Breast epithelium (tissue), 4 donors: ENCODE data around the gene SLC22A23. TPM values are rescaled to one million over a fixed set of nuclear protein-coding genes. Genes with fewer than 3 reads are reported as not detected.

Source experiments
- DNase-seq, 2 donors: peaks; one replicate each; pipeline ENCODE4 v3.0.0-alpha.2; 2019; ENCODE audit warnings: low spot score in 2 of 2
- H3K27ac ChIP-seq, 2 donors: fragments of 200-600 bp; sonication (generic) in 1 of 2; one replicate each; pipeline ENCODE4 v1.5.1; 2016 to 2019; ENCODE audit warnings: mild to moderate bottlenecking in 1 of 2
- H3K27me3 ChIP-seq, 2 donors: fragments of 200-600 bp; sonication (generic) in 1 of 2; one replicate each; pipeline versions ENCODE4 v1.5.1 to v1.6.0; 2017 to 2019; ENCODE audit warnings: control low read depth in 1 of 2, mild to moderate bottlenecking in 1 of 2
- H3K36me3 ChIP-seq: fragments of 200-600 bp; one replicate; pipeline ENCODE4 v1.5.1; 2019
- H3K4me1 ChIP-seq, 2 donors: fragments of 200-600 bp; sonication (generic); one replicate each; pipeline ENCODE4 v1.5.1; 2016 to 2019; ENCODE audit warnings: control low read depth in 1 of 2
- H3K4me3 ChIP-seq, 3 donors: fragments of 200-600 bp; sonication (generic); 1 replicate in 2 of 3; 2 replicates in 1 of 3; pipeline ENCODE4 v1.5.1; 2016 to 2019; ENCODE audit warnings: mild to moderate bottlenecking in 3 of 3, moderate library complexity in 2 of 3
- H3K9me3 ChIP-seq, 2 donors: fragments of 200-600 bp; sonication (generic) in 1 of 2; one replicate each; pipeline ENCODE4 v1.5.1; 2016 to 2019; ENCODE audit warnings: control low read depth in 1 of 2
- CTCF ChIP-seq, 3 donors: fragments of 450-650 bp; IDR thresholded peaks; one replicate each; pipeline ENCODE4 v1.5.1; 2016 to 2017; ENCODE audit warnings: antibody characterized with exemption in 3 of 3, mild to moderate bottlenecking in 3 of 3, moderate library complexity in 3 of 3
- POLR2A ChIP-seq: fragments of 450-650 bp; IDR thresholded peaks from one replicate; pipeline ENCODE4 v1.6.1; 2016; ENCODE audit warnings: antibody characterized with exemption, mild to moderate bottlenecking, moderate library complexity
- POLR2AphosphoS5 ChIP-seq, 3 donors: sonication (generic); formaldehyde crosslinking; IDR thresholded peaks; one replicate each; pipeline ENCODE4 v1.6.1; 2017; ENCODE audit warnings: antibody characterized with exemption in 3 of 3
- intact Hi-C: fragments of 100-400 bp; cut with DNase I; formaldehyde crosslinking; loops from one replicate; pipeline ENCODE4 v1.15.1; 2023; ENCODE audit warnings: low total_unique reads
- total RNA-seq, 3 donors: library from RNA; depleted of rRNA; stranded (reverse); fragments of >200 nt; gene quantifications; one replicate each; pipeline ENCODE4 v1.1.0, GENCODE V29; 2016

The SLC22A23 gene
- total RNA-seq, 3 donors from 2014 or later: 10.9 to 26.3 (median 22.9) TPM

GRCh38 chr6:3287308-3287707, 169.5 kb downstream of the SLC22A23 start:
- intact Hi-C loops: loop anchor here (10.0 kb wide), 1 partner anchor 227 kb away; no protein-coding TSS in a partner anchor
- H3K4me1 ChIP-seq: no peaks in the 10 kb centered on the region
- H3K27me3 ChIP-seq: no peaks in the 10 kb centered on the region
- DNase-seq: peak in 1 of 2 donors; percentile 38
- H3K9me3 ChIP-seq: no peaks in the 10 kb centered on the region
- H3K4me3 ChIP-seq: no peak overlapping the region
- no peaks in the 10 kb centered on the region for H3K36me3 ChIP-seq
- no peak overlapping the region for H3K27ac ChIP-seq
- TF ChIP-seq CTCF (IDR thresholded peaks at IDR 0.05): no peak
- TF ChIP-seq POLR2A: no peak
- TF ChIP-seq POLR2AphosphoS5 (IDR thresholded peaks at IDR 0.05): no peak

GRCh38 chr6:3286641-3287171, 170.1 kb downstream of the SLC22A23 start:
- no peak overlapping the region for H3K27ac ChIP-seq
- DNase-seq: peak in 1 of 2 donors; percentile 43
- H3K27me3 ChIP-seq: no peaks in the 10 kb centered on the region
- no peak for TF ChIP-seq CTCF (IDR thresholded peaks at IDR 0.05)
- TF ChIP-seq POLR2AphosphoS5 (IDR thresholded peaks at IDR 0.05): no peak
- no peak for TF ChIP-seq POLR2A
- no peaks in the 10 kb centered on the region for H3K4me1 ChIP-seq
- no peak overlapping the region for H3K4me3 ChIP-seq
- H3K9me3 ChIP-seq: no peaks in the 10 kb centered on the region
- no peaks in the 10 kb centered on the region for H3K36me3 ChIP-seq
- intact Hi-C loops: loop anchor here (10.0 kb wide), 1 partner anchor 228 kb away; no protein-coding TSS in a partner anchor

GRCh38 chr6:3285732-3286131, 171.1 kb downstream of the SLC22A23 start:
- Histone ChIP-seq H3K4me3 (no peak overlapping the region), H3K4me1 (no peaks in the 10 kb centered on the region), H3K9me3 (no peaks in the 10 kb centered on the region), H3K36me3 (no peaks in the 10 kb centered on the region), H3K27me3 (no peaks in the 10 kb centered on the region), H3K27ac (no peak overlapping the region)
- no peak for TF ChIP-seq POLR2A
- TF ChIP-seq POLR2AphosphoS5 (IDR thresholded peaks at IDR 0.05): no peak
- no peak for TF ChIP-seq CTCF (IDR thresholded peaks at IDR 0.05)
- DNase-seq: peak in 1 of 2 donors; percentile 6
- intact Hi-C loops: loop anchor here (10.0 kb wide), 1 partner anchor 229 kb away; no protein-coding TSS in a partner anchor

- H3K27ac ChIP-seq: no peak overlapping the region
- H3K4me3 ChIP-seq: no peak overlapping the region
- no peak for TF ChIP-seq POLR2AphosphoS5 (IDR thresholded peaks at IDR 0.05)
- no peak for TF ChIP-seq CTCF (IDR thresholded peaks at IDR 0.05)
- no peak for TF ChIP-seq POLR2A
- H3K9me3 ChIP-seq: no peaks in the 10 kb centered on the region
- DNase-seq: peak in 1 of 2 donors; percentile 30
- H3K4me1 ChIP-seq: no peaks in the 10 kb centered on the region
- intact Hi-C loops: loop anchor here (10.0 kb wide), 1 partner anchor 230 kb away; no protein-coding TSS in a partner anchor
- no peaks in the 10 kb centered on the region for H3K27me3 ChIP-seq
- no peaks in the 10 kb centered on the region for H3K36me3 ChIP-seq
Observed at GRCh38 chr6:3285049-3285639, 171.7 kb downstream of the SLC22A23 start.

GRCh38 chr6:3284436-3284876, 172.4 kb downstream of the SLC22A23 start:
- intact Hi-C loops: loop anchor here (10.0 kb wide), 1 partner anchor 230 kb away; no protein-coding TSS in a partner anchor
- Histone ChIP-seq H3K4me3 (no peak overlapping the region), H3K9me3 (no peaks in the 10 kb centered on the region), H3K36me3 (no peaks in the 10 kb centered on the region), H3K27me3 (no peaks in the 10 kb centered on the region), H3K27ac (no peak overlapping the region), H3K4me1 (no peaks in the 10 kb centered on the region)
- DNase-seq: peak in 1 of 2 donors; percentile 48
- no peak for TF ChIP-seq CTCF (IDR thresholded peaks at IDR 0.05)
- no peak for TF ChIP-seq POLR2A
- TF ChIP-seq POLR2AphosphoS5 (IDR thresholded peaks at IDR 0.05): no peak
